Sciatic nerve (tissue), 2 donors: Measurements from ENCODE around the gene SMARCB1. TPM values are rescaled to one million over a fixed set of nuclear protein-coding genes. Genes with fewer than 3 reads are reported as not detected.

Source experiments
- ATAC-seq: fragments of 200-7000 bp; cut with Tn5 transposase; one replicate; pipeline ENCODE4 v1.9.1; 2020; ENCODE audit warnings: mild to moderate bottlenecking, moderate library complexity
- DNase-seq: peaks from one replicate; pipeline ENCODE4 v3.0.0-alpha.2; 2020; ENCODE audit warnings: low spot score
- intact Hi-C: fragments of 100-400 bp; cut with DNase I; formaldehyde crosslinking; loops from one replicate; pipeline ENCODE4 v1.14.2; 2022
- total RNA-seq: library from RNA; stranded (reverse); fragmentation: NEBNext Ultra II Directional; extraction: Animal tissue kit (Norgen Biotek cat#: 25700); gene quantifications from one replicate; pipeline ENCODE4 v1.2.1, GENCODE V29; 2021
- donor health status: DM: no; HTN: no; CAD: no.
- donor health status: DM: no; HTN: no; CAD: no.

SMARCB1 gene
- total RNA-seq, 1 donor from 2014 or later, result 56.2 TPM

GRCh38 chr22:23775779-23776375 is 10.9 kb upstream of the SMARCB1 start:
- ATAC-seq (no peak), DNase-seq (no peak)
- intact Hi-C loops, result loop anchor here (5.0 kb wide), 1 partner anchor 61 kb away; the partner anchor contains the start of gene DERL3

GRCh38 chr22:23777776-23778576 is 8.8 kb upstream of the SMARCB1 start:
- ATAC-seq (no peak), DNase-seq (no peak)
- intact Hi-C loops, result loop anchor here (5.0 kb wide), 1 partner anchor 59 kb away; the partner anchor contains the start of gene DERL3

DNA sequence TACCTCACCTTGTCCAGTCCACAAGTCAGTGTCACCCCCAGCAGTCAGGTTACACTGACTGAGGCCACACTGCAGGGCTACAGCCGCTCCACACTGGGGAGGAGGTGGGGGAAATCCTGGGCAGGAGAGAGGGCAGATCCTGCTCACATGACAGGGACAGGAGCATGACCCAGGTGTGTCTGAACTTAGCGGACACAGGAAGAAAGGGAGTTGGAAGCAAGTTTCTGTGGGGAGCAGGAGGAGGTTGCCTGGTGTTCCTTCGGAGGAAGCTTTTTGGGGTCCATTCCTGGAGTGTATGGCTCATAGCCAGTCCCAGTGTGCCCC is 8.2 kb upstream of the SMARCB1 start:
- intact Hi-C loops, result loop anchor here (5.0 kb wide), 1 partner anchor 59 kb away; the partner anchor contains the start of gene DERL3
- ATAC-seq, result no peak
- DNase-seq, result no peak

- DNase-seq (no peak), ATAC-seq (no peak)
- intact Hi-C loops, result loop anchor here (5.0 kb wide), 1 partner anchor 58 kb away; the partner anchor contains the start of gene DERL3
These were observed 7.7 kb upstream of the SMARCB1 start for GRCh38 chr22:23779083-23779482.

DNA sequence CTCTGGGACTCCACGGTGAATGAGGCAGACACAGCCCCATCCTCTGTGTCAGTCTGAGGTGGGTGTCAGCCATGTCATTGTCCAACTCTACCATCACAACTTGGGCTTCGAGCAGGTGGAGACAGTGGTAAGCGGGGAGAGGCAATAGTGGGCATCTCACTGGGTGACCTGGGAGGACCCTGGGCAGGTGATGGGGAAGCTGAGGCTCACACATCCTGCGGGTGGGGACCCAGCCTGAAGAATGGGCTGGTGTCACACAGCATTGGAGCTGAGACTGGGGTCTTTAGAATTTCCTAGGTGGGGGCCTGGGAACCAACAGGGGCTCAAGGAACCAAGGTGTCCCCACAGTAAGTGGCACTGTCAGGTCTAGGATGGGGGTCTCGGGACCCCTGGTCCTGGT is 7.0 kb upstream of the SMARCB1 start:
- DNase-seq (no peak), ATAC-seq (no peak)
- intact Hi-C loops, result loop anchor here (5.0 kb wide), 1 partner anchor 58 kb away; the partner anchor contains the start of gene DERL3

DNA sequence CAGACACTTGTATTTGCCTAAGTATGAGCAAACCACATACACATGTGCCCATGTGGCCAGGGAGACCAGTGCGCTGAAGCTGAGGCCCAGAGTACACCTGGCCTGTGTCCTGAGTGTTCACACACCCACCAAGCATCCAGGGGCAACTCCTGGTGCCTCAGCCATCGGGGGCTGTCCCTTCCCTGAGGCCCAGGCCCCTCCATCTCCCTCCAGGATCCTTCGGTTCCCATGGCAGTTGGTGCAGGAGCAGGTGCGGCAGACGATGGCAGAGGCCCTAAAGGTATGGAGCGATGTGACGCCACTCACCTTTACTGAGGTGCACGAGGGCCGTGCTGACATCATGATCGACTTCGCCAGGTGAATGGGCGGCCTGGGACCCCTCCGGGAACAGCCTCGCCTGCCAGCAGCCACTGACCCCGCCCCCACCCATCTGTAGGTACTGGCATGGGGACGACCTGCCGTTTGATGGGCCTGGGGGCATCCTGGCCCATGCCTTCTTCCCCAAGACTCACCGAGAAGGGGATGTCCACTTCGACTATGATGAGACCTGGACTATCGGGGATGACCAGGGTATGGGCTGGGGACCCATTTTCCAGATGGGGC is 6.5 kb upstream of the SMARCB1 start:
- intact Hi-C loops, result no loop called here
- DNase-seq (no peak), ATAC-seq (no peak)

DNA sequence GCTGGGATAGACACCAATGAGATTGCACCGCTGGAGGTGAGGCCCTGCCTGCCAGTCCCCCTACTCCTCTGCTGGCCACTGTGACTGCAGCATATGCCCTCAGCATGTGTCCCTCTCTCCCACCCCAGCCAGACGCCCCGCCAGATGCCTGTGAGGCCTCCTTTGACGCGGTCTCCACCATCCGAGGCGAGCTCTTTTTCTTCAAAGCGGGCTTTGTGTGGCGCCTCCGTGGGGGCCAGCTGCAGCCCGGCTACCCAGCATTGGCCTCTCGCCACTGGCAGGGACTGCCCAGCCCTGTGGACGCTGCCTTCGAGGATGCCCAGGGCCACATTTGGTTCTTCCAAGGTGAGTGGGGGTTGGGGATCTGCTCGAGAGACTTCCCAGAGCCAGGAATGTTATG is 5.7 kb upstream of the SMARCB1 start:
- peak; percentile 5 for ATAC-seq
- intact Hi-C loops, result no loop called here
- DNase-seq, result no peak

GRCh38 chr22:23781511-23782183 is 5.1 kb upstream of the SMARCB1 start:
- DNase-seq (no peak), ATAC-seq (peak; percentile 16)
- intact Hi-C loops, result no loop called here

GRCh38 chr22:23782252-23782651 is 4.5 kb upstream of the SMARCB1 start:
- no peak for DNase-seq
- no peak for ATAC-seq
- intact Hi-C loops, result no loop called here

GRCh38 chr22:23782703-23783102 is 4.1 kb upstream of the SMARCB1 start:
- ATAC-seq, result no peak
- intact Hi-C loops, result no loop called here
- no peak for DNase-seq

GRCh38 chr22:23783265-23784150 is 3.3 kb upstream of the SMARCB1 start:
- intact Hi-C loops, result no loop called here
- DNase-seq (no peak), ATAC-seq (no peak)

DNA sequence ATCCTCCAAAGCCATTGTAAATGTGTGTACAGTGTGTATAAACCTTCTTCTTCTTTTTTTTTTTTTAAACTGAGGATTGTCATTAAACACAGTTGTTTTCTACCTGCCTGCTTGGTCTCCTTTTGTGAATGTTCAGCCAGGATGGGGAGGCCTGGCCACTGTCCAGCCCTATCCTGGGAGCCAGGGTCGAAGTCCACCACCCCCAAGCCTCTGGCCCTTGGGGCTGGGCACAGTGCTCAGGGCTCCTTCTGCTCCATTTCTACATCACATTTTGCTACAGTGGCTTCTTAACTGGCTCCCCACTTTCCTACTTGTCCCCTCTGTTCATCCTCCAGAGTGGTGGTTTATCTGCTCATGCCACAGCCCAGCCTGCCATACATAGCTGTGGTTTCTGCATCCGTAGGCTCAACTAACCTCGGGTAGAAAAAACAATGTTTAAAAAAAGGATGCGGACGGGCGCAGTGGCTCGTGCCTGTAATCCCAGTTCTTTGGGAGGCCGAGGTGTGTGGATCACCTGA is 2.5 kb upstream of the SMARCB1 start:
- intact Hi-C loops, result no loop called here
- no peak for DNase-seq
- ATAC-seq, result no peak

GRCh38 chr22:23786261-23786710 is 480 bp upstream of the SMARCB1 start:
- intact Hi-C loops, result no loop called here
- ATAC-seq, result peak; percentile 42
- no peak for DNase-seq

GRCh38 chr22:23787600-23787896 is 782 bp downstream of the SMARCB1 start:
- intact Hi-C loops, result no loop called here
- DNase-seq (no peak), ATAC-seq (no peak)

- no peak for DNase-seq
- intact Hi-C loops, result no loop called here
- no peak for ATAC-seq
These were observed 1.1 kb downstream of the SMARCB1 start for GRCh38 chr22:23787910-23788309.

DNA sequence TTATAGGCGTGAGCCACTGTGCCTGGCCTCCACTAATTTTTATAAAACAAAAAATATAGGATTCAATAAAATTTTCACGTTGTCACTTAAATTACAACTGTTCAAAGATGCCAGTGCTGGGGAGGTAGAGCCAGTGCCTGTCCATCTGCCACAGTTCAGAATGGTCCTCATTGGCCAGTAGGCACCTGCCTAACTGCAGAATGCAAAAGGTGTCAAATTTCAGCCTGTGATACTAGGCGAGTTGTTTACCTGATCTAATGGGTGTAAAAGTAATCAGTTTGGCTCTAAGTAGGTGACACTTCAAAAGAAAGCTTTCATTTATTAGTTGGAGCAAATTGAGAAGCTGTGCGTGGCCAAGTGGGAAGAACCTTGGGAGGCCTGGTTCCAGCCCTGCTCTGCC is 2.4 kb downstream of the SMARCB1 start:
- no peak for DNase-seq
- intact Hi-C loops, result no loop called here

DNA sequence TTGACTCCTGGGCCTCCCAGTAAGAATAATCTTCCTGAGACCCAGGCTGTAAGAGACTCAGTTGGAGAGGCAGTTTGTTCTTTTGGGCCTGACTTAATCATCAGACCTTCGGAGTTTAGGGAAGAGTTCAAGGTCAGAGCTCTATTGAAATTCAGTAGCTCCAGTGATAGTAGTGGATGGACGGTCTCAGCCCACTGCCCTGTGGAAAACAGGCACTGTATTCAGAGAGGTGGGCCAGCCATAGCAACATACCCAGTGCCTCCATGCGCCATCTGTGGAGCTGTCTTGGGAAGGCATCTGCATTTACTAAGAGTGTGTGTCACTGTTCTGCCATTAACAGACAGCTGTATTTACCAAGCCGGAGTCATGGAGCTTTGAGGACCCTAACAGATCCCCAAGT is 2.9 kb downstream of the SMARCB1 start:
- intact Hi-C loops, result no loop called here
- DNase-seq, result no peak
- no peak for ATAC-seq

More for the DNA sequence above, 2.4 kb downstream of the SMARCB1 start:
- no peak for ATAC-seq
